GDM1 (cell line): ENCODE data around the gene SQSTM1.

Experiments
- DNase-seq: peaks from one replicate; lab custom pipeline; 2025; lab: John Stamatoyannopoulos, UW

The SQSTM1 gene

GRCh38 chr5:179874136-179874535 is 53.4 kb downstream of the SQSTM1 start:
- no peak for DNase-seq

GRCh38 chr5:179874536-179875292 is 54.0 kb downstream of the SQSTM1 start:
- no peak for DNase-seq

GRCh38 chr5:179875741-179876609 is 55.3 kb downstream of the SQSTM1 start:
- no peak for DNase-seq

- no peak for DNase-seq
Observed at GRCh38 chr5:179876610-179876952, 55.9 kb downstream of the SQSTM1 start.

GRCh38 chr5:179878222-179879002 is 57.7 kb downstream of the SQSTM1 start:
- no peak for DNase-seq

- no peak for DNase-seq
Observed at GRCh38 chr5:179879003-179879689, 58.4 kb downstream of the SQSTM1 start.

GRCh38 chr5:179879690-179880010 is 58.9 kb downstream of the SQSTM1 start:
- DNase-seq, result no peak

GRCh38 chr5:179880066-179880650 is 59.5 kb downstream of the SQSTM1 start:
- no peak for DNase-seq

- no peak for DNase-seq
Observed at GRCh38 chr5:179880848-179881590, 60.3 kb downstream of the SQSTM1 start.

GRCh38 chr5:179882338-179882737 is 61.6 kb downstream of the SQSTM1 start:
- DNase-seq, result no peak

- no peak for DNase-seq
Observed at GRCh38 chr5:179883163-179883562, 62.5 kb downstream of the SQSTM1 start.

- no peak for DNase-seq
Observed at GRCh38 chr5:179885491-179886090, 64.9 kb downstream of the SQSTM1 start.

GRCh38 chr5:179886190-179886911 is 65.6 kb downstream of the SQSTM1 start:
- no peak for DNase-seq

GRCh38 chr5:179887095-179887494 is 66.4 kb downstream of the SQSTM1 start:
- DNase-seq, result no peak
